ENCODE data around the gene CCM2L.

Gene CCM2L

DNA sequence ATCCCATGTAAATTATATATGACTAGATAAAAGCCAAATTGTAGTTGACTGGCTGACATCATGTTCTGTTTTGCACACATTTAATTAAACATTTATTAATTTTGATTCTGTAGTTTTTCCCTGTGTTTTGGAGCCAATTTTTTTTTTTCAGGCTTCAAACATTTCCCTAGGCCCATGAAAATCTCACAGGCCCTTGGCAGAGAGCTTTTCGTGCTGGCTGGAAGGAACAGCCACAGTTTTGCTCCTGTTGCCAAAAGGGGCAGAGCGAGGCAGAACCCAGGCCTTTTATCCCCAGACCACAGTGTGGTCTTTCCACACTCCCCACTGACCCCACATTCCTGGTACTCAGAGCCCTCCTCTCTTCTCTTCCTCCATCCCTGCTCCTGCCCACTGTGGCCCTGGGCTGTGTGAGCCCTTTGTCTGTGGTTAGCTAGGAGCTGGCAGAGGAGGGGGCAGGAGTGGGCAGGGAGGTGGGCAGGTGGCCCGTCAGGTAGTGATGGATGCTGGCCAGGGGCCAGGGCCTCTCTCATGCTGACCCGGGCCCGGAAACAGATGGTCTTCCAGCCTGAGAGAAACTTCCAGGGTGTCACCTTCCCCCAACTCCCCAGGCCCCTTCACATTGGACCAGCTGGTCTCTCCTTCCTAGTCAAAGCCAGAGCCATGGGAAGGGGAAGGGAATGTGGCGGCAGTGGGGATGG lies 19.4 kb upstream of the CCM2L start:
- TF ChIP-seq, protein P1, sequence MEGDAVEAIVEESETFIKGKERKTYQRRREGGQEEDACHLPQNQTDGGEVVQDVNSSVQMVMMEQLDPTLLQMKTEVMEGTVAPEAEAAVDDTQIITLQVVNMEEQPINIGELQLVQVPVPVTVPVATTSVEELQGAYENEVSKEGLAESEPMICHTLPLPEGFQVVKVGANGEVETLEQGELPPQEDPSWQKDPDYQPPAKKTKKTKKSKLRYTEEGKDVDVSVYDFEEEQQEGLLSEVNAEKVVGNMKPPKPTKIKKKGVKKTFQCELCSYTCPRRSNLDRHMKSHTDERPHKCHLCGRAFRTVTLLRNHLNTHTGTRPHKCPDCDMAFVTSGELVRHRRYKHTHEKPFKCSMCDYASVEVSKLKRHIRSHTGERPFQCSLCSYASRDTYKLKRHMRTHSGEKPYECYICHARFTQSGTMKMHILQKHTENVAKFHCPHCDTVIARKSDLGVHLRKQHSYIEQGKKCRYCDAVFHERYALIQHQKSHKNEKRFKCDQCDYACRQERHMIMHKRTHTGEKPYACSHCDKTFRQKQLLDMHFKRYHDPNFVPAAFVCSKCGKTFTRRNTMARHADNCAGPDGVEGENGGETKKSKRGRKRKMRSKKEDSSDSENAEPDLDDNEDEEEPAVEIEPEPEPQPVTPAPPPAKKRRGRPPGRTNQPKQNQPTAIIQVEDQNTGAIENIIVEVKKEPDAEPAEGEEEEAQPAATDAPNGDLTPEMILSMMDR (IDR thresholded peaks at IDR 0.05; ENCODE audit: low read depth, low read length, missing control alignments), result no peak
- DNase-seq (ENCODE audit: low read depth), result no peak
- no peak overlapping the region for H3K4me3 ChIP-seq (ENCODE audit: low read depth, low read length)

DNA sequence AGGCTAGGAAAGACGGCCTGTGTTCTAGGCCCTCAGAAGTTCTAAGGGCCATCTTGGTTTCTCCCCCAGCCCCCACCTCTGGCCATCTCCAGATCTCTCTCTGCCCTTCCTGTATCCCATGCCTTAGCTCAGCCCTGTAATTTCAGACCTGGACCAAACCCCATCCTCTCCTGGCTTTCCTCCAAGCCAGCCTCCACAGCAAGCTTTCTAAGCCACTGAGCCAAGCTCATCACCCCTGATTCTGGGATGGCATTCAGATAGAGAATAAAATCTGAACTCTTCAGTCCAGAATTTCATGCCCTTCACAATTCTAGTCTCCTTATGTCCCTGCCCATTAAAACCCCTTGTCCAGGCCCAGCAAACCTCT lies 18.9 kb upstream of the CCM2L start:
- TF ChIP-seq, protein P1 (IDR thresholded peaks at IDR 0.05; ENCODE audit: low read depth, low read length, missing control alignments), result no peak
- no peak for DNase-seq (ENCODE audit: low read depth)
- H3K4me3 ChIP-seq (ENCODE audit: low read depth, low read length), result no peak overlapping the region

DNA sequence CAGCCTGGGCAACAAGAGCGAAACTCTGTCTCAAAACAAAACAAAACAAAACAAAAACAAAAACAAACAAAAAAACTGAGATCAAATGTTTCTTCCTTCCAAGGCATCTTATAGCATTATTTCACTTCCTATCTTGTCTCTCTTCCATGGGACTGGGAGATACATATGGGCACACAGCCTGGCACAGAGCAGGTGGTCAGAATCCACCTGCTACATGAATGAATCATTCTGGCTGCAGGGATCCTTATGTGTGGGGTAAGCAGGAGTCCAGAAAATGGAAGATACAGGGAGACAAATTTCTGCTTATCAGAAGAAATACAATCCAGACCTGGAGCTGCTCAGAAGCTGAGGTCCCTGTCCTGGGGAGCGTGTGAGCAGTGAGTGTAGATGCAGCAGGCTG lies 18.2 kb upstream of the CCM2L start:
- H3K4me3 ChIP-seq (ENCODE audit: low read depth, low read length), result no peak overlapping the region
- DNase-seq (ENCODE audit: low read depth), result no peak
- TF ChIP-seq, protein P1 (IDR thresholded peaks at IDR 0.05; ENCODE audit: low read depth, low read length, missing control alignments), result no peak

DNA sequence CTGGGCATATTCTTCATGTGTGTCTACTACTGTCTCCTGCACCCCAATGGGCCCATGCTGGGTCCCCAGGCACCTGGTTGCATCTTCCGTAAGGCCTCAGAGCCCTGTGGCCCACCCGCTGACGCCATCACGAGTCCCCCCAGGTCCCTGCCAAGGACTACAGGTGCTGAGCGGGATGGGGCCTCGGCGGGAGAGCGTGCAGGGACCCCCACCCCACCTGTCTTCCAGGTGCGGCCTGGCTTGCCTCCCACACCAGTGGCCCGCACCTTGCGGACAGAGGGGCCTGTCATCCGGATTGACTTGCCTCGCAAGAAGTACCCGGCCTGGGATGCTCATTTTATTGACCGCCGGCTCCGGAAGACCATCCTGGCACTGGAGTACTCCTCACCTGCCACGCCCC lies 13.2 kb upstream of the CCM2L start:
- TF ChIP-seq, protein P1 (IDR thresholded peaks at IDR 0.05; ENCODE audit: low read depth, low read length, missing control alignments), result no peak
- no peak for DNase-seq (ENCODE audit: low read depth)
- no peak overlapping the region for H3K4me3 ChIP-seq (ENCODE audit: low read depth, low read length)

DNA sequence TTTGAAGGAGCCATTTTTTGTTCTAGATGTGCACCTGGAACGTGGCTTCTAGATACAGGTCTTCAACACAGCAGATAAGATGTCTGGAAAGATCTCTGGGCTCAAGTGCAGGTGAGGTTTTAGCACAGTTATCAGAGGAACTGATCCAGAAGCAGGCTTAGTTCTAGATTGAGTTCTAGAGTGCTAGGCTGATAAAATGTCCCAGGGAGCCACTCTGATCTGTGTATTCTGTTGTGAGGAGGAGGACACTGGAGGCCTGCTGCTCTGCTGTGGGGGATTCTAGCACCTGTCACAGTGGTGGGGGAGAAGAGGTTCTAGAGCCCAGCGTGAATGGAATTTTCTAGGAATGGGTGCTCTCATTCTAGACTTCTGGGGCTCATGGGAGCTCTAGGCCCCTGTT lies 12.0 kb upstream of the CCM2L start:
- no peak for DNase-seq (ENCODE audit: low read depth)
- TF ChIP-seq, protein P1 (IDR thresholded peaks at IDR 0.05; ENCODE audit: low read depth, low read length, missing control alignments), result no peak
- H3K4me3 ChIP-seq (ENCODE audit: low read depth, low read length), result no peak overlapping the region

DNA sequence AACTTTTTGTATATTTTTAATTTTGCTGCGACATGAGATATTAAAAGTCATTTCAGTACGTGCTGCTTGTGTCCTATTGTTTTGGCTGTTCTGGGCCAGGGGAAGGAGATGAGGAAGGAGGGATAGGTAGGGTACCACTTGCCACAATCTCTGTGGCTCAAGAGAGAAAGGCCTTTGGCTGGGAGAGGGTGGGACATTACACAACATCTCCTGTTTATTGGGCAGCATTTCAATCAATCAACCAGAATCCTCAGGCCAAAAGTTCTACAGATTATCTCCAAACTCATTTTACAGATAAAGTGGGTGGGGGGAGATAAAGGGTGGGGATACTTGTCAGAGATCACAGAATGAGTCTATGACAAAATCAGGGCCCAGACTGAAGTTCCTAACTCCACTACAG lies 6.9 kb upstream of the CCM2L start:
- TF ChIP-seq, protein P1 (IDR thresholded peaks at IDR 0.05; ENCODE audit: low read depth, low read length, missing control alignments), result no peak
- no peak for DNase-seq (ENCODE audit: low read depth)
- H3K4me3 ChIP-seq (ENCODE audit: low read depth, low read length), result no peak overlapping the region

DNA sequence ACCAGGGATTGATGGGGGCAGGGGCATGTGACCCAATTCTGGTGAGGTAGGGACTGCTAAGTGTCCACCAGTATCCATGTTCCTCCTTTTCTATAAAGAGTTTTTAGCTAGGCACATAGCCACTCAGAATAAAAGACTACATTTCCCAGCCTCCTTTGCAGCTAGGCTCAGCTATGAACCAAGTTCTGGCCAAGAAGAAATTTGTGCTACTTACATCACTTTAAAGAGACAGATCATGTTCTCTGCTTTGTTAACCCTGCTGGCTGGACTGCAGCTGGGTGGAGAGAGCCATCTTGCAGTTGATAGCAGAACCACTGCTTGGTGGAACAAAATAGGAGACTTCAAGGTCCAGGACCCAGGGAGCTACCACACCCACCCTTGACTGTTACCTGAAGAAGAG lies 5.3 kb upstream of the CCM2L start:
- DNase-seq (ENCODE audit: low read depth), result no peak
- TF ChIP-seq, protein P1 (IDR thresholded peaks at IDR 0.05; ENCODE audit: low read depth, low read length, missing control alignments), result no peak

More for the DNA sequence above, 5.3 kb upstream of the CCM2L start:
- H3K4me3 ChIP-seq (ENCODE audit: low read depth, low read length), result no peak overlapping the region

Data from GM12864 (cell line).